Measurements from ENCODE around the gene RC3H1.
"Not testable (repeated sequence)": the region's sequence is repeated elsewhere in the genome, so short reads cannot be mapped to it uniquely, and the experiment has no call there.

The RC3H1 gene

DNA sequence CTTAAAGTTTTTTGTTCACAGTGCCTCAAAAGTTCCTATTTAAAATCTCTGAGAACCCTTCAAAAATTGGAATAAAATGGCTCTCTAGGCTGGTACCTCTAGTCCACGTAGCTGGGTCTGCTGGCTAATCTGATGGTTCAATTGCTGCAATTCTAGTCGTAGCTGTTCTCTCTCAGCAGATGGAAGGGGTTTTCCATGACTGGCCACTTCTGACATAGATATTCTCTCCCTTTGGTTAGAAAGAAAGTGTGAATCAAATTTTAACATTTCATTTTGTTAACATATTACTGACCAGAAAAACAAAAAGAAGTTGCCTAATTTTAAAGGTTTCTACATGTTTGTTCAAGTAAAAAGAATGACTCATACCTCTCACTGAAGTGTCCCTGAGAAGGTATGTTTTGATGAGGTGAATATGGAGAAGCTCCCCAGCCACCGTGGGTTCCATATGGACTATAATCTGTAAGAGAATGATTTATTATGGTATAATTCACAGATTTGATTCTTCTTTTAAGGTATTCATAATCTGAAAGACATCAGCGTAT lies 75.7 kb downstream of the RC3H1 start:
- no peak for DNase-seq

DNA sequence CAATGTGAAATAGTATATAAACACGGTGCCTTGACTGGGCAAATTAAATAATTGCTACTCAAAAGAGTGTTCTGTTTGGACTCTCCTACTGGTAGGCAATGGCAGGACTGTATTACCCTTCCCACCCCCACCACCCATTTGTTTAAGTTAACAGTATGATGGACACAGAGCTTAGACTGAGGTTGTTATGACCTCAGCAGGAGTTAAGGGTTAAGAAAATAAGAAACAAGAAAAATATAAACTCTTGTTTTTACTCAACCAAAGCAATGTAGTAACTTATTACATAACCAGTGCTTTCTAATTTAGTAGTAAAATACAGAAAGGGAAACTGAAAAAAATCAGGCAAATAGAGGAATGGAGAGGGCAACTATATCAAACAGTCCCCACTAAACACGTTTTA lies 85.1 kb downstream of the RC3H1 start:
- no peak for DNase-seq

DNA sequence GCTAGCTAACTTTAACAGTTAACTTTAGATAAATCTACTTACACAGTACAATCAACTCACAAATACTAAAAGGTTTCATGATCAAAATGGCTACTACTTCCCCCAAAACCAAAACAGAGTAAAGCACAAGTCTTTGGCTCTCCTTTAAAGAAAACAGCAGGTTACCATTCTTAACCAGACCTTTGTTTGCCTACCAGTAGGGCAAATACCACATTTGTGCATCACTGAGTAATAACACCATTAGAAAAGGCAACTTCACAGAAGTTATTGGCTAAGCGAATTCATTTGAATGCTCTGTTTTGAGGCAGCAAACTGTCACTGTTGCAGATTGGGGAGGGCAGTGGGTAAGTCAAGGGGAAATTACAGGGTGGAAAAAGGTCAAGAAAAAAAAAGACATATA lies 87.7 kb downstream of the RC3H1 start:
- DNase-seq, result peak; percentile 21

DNA sequence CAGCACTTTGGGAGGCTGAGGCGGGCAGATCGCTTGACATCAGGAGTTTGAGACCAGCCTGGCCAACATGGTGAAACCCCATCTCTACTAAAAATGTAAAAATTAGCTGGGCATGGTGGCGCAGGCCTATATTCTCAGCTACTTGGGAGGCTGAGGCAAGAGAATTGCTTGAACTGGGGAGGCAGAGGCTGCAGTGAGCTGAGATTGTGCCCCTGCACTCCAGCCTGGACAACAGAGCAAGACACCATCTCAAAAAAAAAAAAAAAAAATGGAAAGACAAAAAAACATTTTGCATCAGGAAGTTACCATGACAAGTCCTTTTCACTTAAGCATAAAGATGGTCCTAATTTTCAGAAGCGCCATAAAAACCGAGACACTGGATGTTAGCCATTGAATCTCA lies 91.6 kb downstream of the RC3H1 start:
- DNase-seq, result not testable (repeated sequence)

DNA sequence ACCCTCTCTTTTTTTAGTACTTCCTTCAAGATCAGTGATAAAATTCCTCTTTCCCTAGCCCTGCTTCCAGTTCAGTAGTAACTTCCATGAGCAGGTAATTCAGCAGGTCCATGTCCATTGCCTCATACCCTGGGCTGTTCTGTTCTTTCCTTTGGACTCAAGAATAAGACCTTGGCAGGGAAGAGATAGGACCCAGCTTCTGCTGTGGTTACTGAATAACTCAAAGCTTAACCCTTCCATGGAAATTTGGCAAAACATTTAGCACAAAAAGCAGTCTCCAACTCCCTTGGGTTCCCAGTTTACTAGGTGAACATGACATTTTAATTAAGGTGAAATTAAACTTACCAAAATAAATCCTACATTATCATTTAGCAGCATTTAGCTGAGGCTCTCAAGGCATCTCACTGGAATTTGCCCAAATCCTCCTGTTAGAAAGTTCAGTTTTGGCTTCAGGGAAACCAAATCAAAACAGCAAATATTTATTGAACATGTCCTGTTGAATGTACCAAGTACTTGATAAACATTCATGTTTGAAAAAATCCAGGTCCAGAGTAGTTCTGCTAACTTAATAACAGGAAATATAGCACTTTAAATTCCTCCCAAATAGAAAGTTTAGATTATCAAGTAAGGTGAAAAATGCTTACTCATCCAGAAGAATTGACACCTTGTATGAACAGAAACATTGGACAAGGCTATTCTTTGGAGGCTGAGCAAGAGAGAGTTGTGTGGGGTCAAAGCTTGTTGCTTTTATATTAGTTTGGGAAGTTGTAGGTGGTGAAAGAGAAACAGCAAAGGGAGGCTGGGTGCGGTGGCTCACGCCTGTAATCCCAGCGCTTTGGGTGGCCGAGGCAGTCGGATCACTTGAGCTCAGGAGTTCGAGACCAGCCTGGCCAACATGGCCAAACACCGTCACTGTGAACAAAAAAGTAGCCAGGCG lies 96.6 kb downstream of the RC3H1 start:
- no peak for DNase-seq

DNA sequence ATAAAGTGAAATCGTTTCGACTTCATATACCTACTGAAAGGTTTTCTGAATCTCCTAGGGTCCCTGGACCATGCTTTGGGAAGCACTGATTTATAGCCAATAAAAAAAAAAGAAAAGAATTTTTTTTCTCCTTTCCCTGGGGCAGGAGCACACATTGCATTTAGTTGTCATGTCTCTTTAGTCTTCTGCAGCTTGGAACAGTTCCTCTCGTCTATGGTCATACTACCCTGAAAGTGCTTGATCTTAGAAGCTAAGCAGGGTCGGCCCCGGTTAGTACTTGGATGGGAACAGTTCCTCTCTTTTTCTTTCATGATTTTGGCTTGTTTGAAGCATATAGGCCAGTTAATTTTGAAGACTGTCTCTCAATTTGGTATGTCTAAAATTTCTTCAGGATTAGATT lies 101.3 kb downstream of the RC3H1 start:
- peak; percentile 7 for DNase-seq

DNA sequence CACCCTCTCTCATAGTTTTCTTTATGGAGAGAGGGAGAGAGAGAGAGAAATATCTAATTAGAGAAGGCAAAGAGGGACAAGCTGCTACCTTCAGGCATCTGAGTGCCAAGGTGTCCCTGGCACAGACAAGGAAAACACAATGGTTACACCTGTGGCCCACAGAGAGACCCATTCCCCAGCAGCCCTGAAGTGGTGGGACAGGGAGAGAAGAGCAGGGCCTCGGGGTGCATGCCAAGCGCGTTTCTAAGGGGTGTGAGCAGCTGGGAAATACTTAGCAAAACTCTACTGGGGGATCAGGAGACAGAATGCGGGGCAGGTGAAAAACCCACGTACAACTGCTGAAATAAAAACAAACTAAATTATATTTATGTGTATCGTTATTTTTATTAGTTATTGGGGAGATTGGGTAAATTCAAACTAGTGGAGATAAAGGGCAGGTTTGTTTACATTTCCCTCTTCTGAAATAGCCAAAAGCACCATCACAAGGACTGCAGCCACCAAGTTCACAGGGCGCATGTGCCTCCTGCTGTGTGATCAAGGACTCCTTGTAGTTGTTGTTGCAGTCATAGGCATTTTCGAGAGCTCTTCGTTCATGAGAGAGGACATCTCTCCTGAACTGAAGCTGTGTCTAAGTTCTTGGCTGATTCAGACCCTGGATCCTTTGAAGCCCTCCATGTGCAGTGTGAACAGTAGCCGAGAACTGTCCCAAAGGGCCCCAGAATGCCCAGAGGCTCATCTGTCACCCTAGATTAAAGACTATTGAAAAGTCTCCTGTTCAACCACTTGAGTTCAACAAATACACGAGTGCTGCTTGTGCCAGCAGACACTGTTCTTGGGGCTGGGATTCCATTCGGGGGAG lies 104.3 kb downstream of the RC3H1 start:
- no peak for DNase-seq

DNA sequence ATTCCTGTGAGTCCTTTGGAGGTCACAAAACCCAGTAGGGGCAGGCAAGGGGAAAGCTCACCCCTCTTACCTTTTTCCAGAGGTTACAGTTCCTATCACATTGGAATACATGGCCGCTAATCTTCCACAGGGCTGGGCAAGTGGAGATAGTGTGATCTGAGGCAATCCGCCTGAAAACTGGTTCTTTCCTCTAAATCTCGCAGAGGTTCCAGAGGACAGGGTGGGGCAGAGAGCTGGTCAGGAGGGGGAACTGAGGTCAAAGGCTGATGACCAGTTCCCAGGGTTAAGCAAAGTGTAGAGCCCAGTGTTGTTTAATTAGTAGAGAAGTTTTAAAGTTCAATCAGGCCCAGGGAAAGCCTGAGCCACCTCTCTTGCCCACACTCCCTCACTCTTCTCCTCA lies 105.0 kb downstream of the RC3H1 start, which contains the start of gene SERPINC1:
Gene SERPINC1 (minus strand): TSS at position 179 of the 400 bp plus-strand sequence. CDS start 68 bp downstream, at position 111.
- DNase-seq, result no peak

DNA sequence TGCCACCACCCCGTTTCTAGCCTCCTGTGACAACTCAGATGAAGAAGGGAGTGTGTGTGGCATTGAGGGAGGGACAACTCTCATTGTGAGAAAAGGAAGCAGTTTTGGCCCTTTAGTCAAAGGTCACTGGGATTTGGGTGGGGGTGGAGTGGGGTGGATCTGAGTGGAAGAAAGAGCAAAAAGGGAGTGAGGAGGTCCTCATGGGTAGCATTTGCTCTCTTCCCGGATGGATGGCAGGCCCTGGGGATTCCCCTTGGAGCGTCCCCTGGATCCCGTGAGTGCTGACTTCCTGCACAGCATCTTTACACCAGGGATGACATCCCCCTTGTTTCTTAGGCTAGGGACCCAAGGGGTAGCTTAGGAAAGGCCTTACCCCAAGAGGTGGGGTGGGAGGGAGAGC lies 105.5 kb downstream of the RC3H1 start:
- DNase-seq, result no peak

DNA sequence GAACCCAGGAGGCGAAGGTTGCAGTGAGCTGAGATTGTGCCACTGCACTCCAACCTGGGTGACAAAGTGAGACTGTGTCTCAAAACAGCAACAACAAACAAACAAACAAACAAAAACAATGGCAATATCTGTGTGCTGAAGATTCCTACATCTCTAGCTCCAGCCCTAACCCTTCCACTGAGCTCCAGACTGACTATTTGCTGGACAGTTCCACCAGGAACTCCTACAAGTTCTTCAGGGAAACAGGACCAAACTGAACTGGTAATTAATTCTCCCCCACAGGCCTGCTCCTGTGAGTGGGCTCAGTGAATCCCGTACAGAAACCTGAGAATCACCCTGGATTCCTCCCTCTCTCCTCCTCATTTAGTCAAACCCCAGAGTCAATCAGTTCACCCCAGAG lies 106.6 kb downstream of the RC3H1 start:
- DNase-seq, result no peak

DNA sequence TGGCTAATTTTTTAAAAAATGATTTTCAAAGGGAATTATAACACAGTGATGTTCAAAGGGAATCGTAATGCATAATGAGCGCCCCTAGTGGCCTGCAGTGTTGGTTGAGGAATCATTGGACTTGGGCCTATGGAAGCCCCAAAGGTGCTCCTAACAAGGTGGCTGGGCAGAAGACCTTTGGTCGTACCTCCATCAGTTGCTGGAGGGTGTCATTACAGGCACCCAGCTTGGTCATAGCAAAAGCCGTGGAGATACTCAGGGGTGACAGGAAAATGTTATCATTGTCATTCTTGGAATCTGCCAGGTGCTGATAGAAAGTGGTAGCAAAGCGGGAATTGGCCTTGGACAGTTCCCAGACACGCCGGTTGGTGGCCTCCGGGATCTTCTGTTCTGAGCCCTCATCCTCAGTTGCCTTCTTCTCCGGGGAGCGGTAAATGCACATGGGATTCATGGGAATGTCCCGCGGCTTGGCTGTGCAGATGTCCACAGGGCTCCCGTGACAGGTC lies 107.7 kb downstream of the RC3H1 start:
- peak; percentile 56 for DNase-seq

DNA sequence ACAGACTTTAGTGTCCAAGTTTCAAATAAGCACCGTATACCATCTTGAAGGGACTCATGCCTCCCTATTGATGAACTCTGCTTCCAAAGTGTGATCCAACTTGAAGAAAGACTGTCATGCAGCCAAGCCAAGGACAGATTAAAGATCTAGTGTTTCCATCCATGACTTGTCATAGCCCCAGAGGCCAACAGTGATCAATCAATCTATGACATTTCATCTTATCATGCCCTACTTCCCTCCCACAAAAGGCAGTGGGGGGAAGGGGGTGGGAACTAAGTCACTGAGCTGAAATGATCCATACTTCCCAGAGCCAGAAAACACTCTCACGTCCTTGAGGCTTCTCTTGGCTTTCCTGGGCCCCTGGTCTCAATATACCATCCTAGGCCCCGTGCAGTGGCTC lies 109.0 kb downstream of the RC3H1 start:
- DNase-seq, result no peak

DNA sequence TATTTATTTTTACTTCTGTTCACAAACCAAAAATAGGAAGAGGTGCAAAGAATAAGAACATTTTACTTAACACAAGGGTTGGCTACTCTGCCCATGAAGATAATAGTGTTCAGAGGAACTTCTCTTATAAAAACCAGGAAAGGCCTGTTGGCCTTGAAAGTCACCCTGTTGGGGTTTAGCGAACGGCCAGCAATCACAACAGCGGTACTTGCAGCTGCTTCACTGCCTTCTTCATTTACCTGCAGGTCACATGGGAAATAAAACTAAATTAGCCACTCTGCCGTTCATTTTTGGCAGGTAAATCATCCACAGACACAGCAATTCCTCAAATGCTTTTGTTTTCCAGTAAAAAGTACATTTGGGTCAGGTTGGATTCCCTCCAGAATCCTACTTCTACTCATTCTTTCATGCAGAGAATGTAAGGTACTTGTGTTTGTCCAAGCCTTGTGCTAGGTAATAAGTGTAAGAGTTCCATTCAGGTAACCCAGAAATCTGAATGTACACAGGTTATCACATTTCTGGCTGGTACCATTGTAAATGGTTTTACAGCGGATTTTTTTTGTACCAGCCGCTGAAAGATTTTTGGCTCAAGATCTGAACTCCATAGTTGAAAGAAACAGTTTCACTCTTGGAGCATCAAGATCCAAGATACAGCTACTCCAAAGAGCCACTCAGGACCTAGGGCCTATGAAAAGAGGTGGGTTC lies 118.2 kb downstream of the RC3H1 start:
- no peak for DNase-seq

DNA sequence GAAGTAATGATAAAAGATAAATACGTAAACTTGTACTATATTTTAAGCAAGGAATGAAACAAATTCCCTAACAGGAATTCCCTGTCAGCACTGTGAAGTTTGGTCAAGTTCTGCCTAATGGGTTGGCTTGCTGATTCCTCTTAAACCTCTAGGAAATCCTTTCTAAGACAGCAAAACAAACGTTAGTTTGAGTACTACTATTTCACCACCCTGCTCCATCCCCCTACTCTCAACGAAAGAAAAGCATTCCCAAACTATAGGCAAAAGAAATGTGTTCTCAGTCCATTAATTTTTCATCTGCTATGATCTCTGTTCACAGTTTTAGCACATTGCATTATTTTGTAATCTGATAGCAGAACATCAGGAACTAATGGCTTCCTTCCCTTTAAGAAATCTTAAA lies 121.2 kb downstream of the RC3H1 start:
- DNase-seq, result no peak

DNA sequence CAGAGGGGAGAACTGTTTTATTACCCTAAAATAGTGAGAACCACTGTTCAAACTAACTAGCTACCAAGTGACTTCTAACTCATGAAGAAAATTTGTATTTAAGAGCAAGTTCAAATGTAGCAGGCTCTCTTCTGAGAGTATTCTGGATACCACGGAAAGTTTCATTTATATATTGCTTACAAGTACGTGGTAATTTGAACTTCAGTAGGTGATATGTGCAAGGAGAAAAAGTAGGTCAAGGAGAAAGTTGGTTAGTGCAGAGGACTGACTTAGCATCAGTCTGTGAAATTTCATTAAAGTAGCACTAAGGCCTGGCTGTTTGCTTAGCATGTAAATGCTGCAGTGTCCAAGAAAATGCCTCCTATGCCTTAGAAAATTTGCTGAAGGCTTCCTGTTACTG lies 121.7 kb downstream of the RC3H1 start:
- no peak for DNase-seq

DNA sequence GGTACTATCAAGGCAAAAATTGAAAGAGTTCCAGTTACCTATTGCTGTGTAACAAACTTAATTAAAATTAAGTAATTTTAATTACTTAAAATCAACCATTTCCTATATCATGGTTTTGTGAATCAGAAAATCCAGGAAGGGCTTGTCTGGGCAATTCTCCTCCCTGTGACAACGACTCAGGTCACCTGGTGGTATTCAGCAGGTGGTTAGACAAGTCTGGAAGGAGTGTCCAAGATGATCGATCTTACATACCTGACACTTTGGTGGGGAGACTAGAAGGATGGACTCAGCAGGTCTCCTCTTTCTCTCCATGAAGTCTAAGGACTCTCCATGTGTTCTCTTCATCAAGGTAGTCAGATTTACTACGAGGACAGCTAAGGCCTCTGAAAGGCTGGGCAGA lies 128.0 kb downstream of the RC3H1 start:
- DNase-seq, result no peak

DNA sequence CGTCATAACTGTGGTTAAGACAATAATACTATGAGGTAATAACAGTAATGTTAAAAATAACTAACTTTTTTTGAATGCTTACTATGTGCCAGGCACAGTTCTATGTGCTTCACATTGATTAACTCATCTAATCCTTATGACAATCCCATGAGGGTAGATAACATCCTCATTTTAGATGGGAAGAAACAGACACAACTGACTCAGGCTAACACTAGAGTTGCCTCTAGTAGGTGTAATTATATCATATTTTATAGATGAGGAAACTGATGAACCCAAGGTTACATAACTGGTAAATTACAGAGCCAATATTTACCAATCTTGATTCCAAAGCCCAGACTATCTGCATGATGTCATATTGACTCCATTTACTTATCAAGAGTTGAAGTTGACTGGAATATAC lies 128.5 kb downstream of the RC3H1 start:
- DNase-seq, result no peak

DNA sequence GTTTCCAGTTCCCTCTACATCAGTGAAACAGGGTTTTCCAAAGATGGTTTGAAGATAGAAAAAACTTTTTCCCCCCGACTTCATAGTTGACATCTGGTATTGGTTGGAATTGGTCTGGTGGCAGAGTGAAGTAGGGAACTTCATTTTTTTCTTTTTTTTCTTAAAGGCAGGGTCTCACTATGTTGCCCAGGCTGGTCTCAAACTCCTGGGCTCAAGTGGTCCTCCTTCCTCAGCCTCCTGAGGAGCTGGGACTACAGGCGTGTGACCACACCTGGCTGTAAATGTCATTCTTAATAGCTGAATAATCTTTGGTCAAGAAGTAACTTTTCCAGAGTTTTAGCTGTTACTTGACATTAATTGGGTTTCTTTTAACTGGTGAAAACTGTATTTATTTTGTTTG lies 132.3 kb downstream of the RC3H1 start:
- no peak for DNase-seq

DNA sequence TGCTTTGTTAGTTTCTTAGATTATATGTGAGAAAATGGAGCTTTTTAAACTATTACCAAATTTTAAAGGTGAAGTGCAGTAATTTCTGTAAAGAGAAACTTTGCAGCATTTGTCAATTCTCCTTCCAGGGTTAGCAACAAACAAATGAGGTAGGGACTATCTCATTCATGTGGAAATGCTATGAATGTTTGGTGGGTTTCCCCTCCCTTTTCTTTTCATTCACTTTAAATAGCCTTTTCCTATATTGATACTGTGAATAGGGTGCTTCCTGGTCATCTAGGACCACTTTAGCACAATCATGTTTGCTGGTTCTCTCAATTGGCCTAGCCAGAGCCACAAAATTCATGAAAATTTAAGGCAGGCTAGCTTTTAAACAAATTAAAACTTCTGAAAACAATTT lies 133.4 kb downstream of the RC3H1 start:
- no peak for DNase-seq

DNA sequence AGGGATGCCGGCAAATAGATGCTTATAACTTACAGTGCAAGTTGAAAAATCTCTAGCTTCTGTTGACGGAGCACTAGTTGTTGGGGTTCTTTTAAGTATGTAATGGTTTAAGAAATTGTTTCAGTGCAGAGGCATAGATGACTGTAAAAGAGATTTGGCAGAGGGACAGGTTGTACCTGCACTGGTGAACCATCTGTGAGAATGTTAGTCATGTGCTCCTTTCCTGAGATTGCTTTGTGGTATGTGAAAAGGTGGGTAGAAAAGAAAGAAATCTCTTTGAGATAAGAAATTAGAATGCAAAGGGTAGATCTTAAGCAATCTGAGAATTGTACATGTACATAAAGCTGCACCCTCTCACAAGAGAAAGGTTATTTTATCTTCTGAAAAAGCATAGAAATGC lies 134.5 kb downstream of the RC3H1 start:
- DNase-seq, result no peak

DNA sequence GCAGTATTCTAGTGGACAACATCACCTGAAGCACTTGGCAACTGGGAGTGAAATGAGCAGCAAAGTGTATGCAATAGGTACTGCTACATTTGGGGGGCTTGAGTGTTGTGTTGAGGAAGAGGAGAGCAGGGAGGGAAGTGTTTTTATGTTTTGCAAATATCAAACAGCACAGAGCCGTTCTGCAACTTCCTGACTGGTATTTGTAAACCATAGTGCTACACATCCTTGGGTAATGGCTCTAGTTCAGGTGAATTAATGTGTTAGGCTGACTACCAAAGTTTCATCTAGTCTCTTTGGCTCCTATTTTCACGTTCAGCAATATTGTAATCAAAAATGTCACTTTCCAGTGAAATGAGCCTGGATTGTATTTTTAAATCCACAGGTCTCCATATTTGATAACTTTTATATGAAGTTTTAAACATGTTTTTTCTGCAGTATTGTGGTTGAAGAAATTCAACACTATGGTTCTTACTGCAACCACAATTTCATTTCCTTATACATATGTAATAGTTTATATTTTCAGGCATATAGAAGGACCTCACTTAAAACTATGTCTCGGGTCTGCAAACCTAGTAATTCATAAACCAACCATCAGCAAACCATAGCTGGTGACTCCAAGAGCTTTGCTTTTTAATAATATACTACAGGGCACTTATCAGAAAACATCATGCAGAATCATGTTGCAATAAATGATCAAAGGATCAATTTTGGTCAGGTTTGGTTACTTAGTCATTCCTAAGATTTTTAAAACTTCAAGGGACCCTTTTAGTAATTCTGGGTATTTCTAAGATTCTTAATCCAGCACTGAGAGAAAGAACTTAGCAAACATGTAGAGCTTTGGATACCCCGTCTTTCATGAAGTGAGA lies 135.2 kb downstream of the RC3H1 start:
- DNase-seq, result no peak

DNA sequence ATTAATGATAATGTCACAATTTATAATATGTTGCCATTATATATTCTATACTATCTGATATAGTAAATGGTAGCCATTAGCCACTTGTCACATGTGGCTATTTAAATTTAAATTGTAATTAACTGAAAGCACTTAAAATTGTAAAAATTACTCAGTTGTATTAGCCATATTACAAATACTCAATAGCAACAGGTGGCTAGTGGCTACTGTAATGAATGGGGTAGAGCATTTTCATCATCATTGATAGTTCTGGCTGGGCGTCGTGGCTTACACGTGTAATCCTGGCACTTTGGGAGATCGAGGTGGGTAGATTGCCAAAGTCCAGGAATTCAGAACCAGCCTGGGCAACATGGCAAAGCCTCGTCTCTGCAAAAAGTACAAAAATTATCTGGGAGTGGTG lies 137.5 kb downstream of the RC3H1 start:
- DNase-seq, result no peak
